ENCODE measurements around the gene NLGN4X. TPM values are rescaled to one million over a fixed set of nuclear protein-coding genes. Genes with fewer than 3 reads are reported as not detected.

The NLGN4X gene
- polyA plus RNA-seq, 3 donors, result not detected

DNA sequence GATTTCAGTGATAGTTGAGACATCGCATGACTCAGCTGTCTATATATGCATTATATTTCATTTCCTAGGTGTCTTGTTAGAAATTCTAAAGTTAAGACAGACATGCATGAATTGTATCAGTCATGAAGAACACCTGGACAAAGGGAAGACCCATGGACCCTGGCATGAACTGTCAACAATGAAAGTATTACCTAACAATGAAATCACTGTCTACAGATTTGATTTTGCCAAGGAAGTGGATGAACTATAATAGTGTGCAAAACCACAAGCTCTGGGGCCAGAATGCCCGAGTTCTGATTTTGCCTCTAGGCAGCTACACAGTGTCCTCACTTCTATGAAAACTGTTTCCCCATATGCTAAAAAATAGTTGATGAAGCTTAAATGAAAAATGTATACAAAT is 386.1 kb downstream of the NLGN4X start:
- no peak overlapping the region for H3K4me3 Mint-ChIP-seq
- Histone ChIP-seq H4K20me1 (ENCODE audit: insufficient read depth, low read length) (no peaks in the 10 kb centered on the region), H3K27me3 (ENCODE audit: control insufficient read depth in 2 of 2, insufficient read depth in 2 of 2, low read length in 2 of 2) (no peaks in the 10 kb centered on the region), H3K27ac (ENCODE audit: low read depth in 1 of 2, low read length in 2 of 2) (no peak overlapping the region), H3K79me2 (ENCODE audit: insufficient read depth, low read length) (no peaks in the 10 kb centered on the region), H2AFZ (ENCODE audit: insufficient read depth, low read depth, low read length, poor library complexity, severe bottlenecking) (no peak overlapping the region), H3K4me1 (ENCODE audit: control insufficient read depth in 1 of 2, insufficient read depth in 2 of 2, low read length in 2 of 2) (no peaks in the 10 kb centered on the region), H3K4me3 (replicated peaks in 1 of 3; ENCODE audit: low read depth in 2 of 3, low read length in 3 of 3) (no peak overlapping the region), H3K4me2 (replicated peaks; ENCODE audit: extremely low read depth, low read length, poor library complexity, severe bottlenecking) (no peak overlapping the region), H3K36me3 (replicated peaks in 1 of 2; ENCODE audit: control insufficient read depth in 1 of 2, insufficient read depth in 2 of 2, low read length in 2 of 2) (no peaks in the 10 kb centered on the region), H3K9me3 (replicated peaks in 1 of 2; ENCODE audit: control insufficient read depth in 1 of 2, insufficient read depth in 1 of 2, low read length in 2 of 2) (no peaks in the 10 kb centered on the region), H3K9ac (ENCODE audit: insufficient read depth, low read length, poor library complexity, severe bottlenecking) (no peak overlapping the region)
- no CpG with 5 or more reads among the region's 2 CpGs for WGBS (ENCODE audit: insufficient coverage)
- H3K27me3 Mint-ChIP-seq (ENCODE audit: low read depth in 3 of 3), result peaks cover 0 to 6% (median 0%) of the 10 kb centered on the region in 3 donors
- TF ChIP-seq CTCF (IDR thresholded peaks at IDR 0.05), result no peak
- no peaks in the 10 kb centered on the region for H3K36me3 Mint-ChIP-seq
- no peaks in the 10 kb centered on the region for H3K4me1 Mint-ChIP-seq
- H3K27ac Mint-ChIP-seq, result no peak overlapping the region
- peaks cover 0 to 6% (median 0%) of the 10 kb centered on the region in 7 donors for H3K9me3 Mint-ChIP-seq
- intact Hi-C loops (cut with micrococcal nuclease), result no loop called here
- DNase-seq, result no peak

Small RNA genes lying within 50 kb of the gene (small RNA-seq; reads per million reads assigned to genes)
- not detected for gene RF00322 (ENCODE audit: insufficient read length, low read depth)

Data from CD14-positive monocyte (primary cell).